ENCODE measurements around the gene PPM1H. TPM values are rescaled to one million over a fixed set of nuclear protein-coding genes. Genes with fewer than 3 reads are reported as not detected.

Gene PPM1H
- total RNA-seq, 2 donors from 2014 or later: 46.4 to 74.4 TPM

DNA sequence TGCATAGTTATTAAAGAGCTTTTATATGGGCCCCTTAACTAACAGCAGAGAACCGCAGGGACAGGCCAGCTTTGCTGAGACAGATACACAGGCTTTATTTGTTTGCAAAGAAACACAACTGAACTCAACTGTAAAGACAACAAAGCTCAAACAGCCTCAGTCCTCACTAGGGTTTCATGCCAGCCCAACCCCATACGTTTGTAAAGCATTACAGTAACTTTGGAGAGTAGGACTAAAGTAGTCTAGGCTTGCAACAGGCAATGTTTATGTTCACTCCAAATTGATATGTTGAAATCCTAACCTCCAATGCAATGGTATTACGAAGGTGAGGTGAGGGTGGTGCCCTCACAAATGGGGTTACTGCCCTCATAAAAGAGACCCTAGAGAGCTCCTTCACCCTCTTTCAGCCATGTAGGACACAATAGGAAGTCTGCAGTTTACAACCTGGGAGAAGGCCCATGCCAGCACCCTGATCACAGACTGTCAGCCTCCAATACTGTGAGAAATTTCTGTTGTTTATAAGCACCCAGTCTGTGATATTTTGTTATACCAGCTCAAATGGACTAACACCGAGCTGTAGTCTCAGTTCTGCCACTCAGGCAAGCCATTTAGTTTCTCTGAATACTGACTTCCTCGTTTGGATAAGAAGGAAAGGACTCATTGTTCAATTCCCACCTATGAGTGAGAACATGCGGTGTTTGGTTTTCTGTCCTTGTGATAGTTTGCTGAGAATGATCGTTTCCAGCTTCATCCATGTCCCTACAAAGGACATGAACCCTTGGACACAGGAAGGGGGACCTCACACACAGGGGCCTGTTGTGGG lies 35.2 kb downstream of the PPM1H start:
- Mint-ChIP-seq H3K4me1 (peaks cover 23% of the 10 kb centered on the region), H3K36me3 (ENCODE audit: low read depth) (peaks cover 6% of the 10 kb centered on the region), H3K9me3 (peaks cover 4% of the 10 kb centered on the region), H3K4me3 (no peak overlapping the region), H3K27me3 (ENCODE audit: insufficient read depth) (no peaks in the 10 kb centered on the region), H3K27ac (no peak overlapping the region)
- WGBS, 2 experiments (ENCODE audit: insufficient coverage in 1 of 2, insufficient read length in 1 of 2): 84 to 92% methylated on average over 2 to 7 of the region's 7 CpGs
- Histone ChIP-seq H3K36me3 (ENCODE audit: control insufficient read depth, insufficient read depth, low read length) (no peaks in the 10 kb centered on the region), H3K27me3 (ENCODE audit: control insufficient read depth, insufficient read depth, low read length, poor library complexity, severe bottlenecking) (no peaks in the 10 kb centered on the region), H3K4me1 (ENCODE audit: control insufficient read depth, insufficient read depth, low read length) (peaks cover 5% of the 10 kb centered on the region), H3K9me3 (ENCODE audit: control insufficient read depth, low read length) (no peaks in the 10 kb centered on the region), H3K9ac (ENCODE audit: extremely low read depth, low read length, poor library complexity, severe bottlenecking) (no peak overlapping the region), H3K4me3 (ENCODE audit: low read length) (no peak overlapping the region), H3K27ac (ENCODE audit: low read depth, low read length) (no peak overlapping the region)
- TF ChIP-seq, protein P1, sequence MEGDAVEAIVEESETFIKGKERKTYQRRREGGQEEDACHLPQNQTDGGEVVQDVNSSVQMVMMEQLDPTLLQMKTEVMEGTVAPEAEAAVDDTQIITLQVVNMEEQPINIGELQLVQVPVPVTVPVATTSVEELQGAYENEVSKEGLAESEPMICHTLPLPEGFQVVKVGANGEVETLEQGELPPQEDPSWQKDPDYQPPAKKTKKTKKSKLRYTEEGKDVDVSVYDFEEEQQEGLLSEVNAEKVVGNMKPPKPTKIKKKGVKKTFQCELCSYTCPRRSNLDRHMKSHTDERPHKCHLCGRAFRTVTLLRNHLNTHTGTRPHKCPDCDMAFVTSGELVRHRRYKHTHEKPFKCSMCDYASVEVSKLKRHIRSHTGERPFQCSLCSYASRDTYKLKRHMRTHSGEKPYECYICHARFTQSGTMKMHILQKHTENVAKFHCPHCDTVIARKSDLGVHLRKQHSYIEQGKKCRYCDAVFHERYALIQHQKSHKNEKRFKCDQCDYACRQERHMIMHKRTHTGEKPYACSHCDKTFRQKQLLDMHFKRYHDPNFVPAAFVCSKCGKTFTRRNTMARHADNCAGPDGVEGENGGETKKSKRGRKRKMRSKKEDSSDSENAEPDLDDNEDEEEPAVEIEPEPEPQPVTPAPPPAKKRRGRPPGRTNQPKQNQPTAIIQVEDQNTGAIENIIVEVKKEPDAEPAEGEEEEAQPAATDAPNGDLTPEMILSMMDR (conservative IDR thresholded peaks at IDR 0.05): no peak
- DNase-seq: no peak

DNA sequence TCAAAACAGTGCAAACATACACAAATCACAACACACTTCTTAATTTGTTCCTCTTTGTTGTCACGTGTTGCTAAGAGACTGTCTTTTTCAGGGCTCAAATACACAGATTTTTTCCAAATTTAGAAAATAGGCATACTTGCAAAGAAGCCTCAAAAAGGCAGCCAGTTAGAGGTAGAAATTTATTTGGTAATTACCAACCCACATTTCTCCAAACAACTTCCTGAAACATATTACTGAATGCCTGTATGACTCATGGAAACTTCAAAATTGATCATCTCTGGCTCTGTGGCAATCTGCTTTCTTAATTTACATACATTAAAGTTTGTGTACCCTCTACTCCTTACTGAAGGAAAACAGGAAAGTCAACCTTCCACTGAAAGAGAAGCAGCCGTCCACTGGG lies 36.4 kb downstream of the PPM1H start:
- Histone ChIP-seq H3K4me1 (ENCODE audit: control insufficient read depth, insufficient read depth, low read length) (peaks cover 5% of the 10 kb centered on the region), H3K9me3 (ENCODE audit: control insufficient read depth, low read length) (no peaks in the 10 kb centered on the region), H3K9ac (ENCODE audit: extremely low read depth, low read length, poor library complexity, severe bottlenecking) (no peak overlapping the region), H3K36me3 (ENCODE audit: control insufficient read depth, insufficient read depth, low read length) (no peaks in the 10 kb centered on the region), H3K4me3 (ENCODE audit: low read length) (no peak overlapping the region), H3K27me3 (ENCODE audit: control insufficient read depth, insufficient read depth, low read length, poor library complexity, severe bottlenecking) (no peaks in the 10 kb centered on the region), H3K27ac (ENCODE audit: low read depth, low read length) (no peak overlapping the region)
- H3K27me3 Mint-ChIP-seq (ENCODE audit: insufficient read depth): no peaks in the 10 kb centered on the region
- H3K36me3 Mint-ChIP-seq (ENCODE audit: low read depth): peaks cover 6% of the 10 kb centered on the region
- 95% methylated on average over 2 of the region's 2 CpGs; no CpG with 5 or more reads in 1 of the 2 experiments for WGBS, 2 experiments (ENCODE audit: insufficient coverage in 1 of 2, insufficient read length in 1 of 2)
- H3K4me3 Mint-ChIP-seq: no peak overlapping the region
- no peak for DNase-seq
- no peak overlapping the region for H3K27ac Mint-ChIP-seq
- H3K4me1 Mint-ChIP-seq: peaks cover 23% of the 10 kb centered on the region
- TF ChIP-seq, protein P1 (conservative IDR thresholded peaks at IDR 0.05): no peak
- H3K9me3 Mint-ChIP-seq: peaks cover 4% of the 10 kb centered on the region

DNA sequence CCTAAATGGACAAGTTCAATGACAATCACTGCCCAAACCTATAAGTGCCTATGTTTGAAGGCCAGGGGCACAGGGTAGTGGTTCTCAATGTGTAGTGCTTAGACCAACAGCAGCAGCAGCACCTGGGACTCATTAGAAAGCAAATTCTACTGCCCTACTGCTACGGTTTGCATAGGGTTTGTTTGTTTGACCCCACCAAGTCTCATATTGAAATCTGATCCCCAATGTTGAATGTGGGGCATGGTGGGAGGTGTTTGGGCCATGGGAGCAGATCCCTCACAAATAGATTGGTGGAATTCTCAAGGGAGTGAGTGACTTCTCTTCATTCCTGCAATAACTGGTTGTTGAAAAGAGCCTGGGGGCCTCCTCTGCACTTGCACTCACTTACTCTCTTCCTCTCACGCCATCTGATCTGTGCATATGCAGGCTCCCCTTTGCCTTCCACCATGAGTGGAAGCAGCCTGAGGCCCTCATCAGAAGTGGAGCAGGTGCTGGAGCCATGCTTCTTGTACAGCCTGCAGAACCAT lies 39.5 kb downstream of the PPM1H start:
- no peaks in the 10 kb centered on the region for H3K36me3 ChIP-seq (ENCODE audit: control insufficient read depth, insufficient read depth, low read length)
- Mint-ChIP-seq H3K27ac (no peak overlapping the region), H3K36me3 (ENCODE audit: low read depth) (peaks cover 6% of the 10 kb centered on the region), H3K27me3 (ENCODE audit: insufficient read depth) (no peaks in the 10 kb centered on the region), H3K9me3 (peaks cover 4% of the 10 kb centered on the region), H3K4me3 (no peak overlapping the region), H3K4me1 (peaks cover 25% of the 10 kb centered on the region)
- H3K4me1 ChIP-seq (ENCODE audit: control insufficient read depth, insufficient read depth, low read length): peaks cover 5% of the 10 kb centered on the region
- no peak overlapping the region for H3K9ac ChIP-seq (ENCODE audit: extremely low read depth, low read length, poor library complexity, severe bottlenecking)
- 95% methylated on average over 2 of the region's 2 CpGs; no CpG with 5 or more reads in 1 of the 2 experiments for WGBS, 2 experiments (ENCODE audit: insufficient coverage in 1 of 2, insufficient read length in 1 of 2)
- no peak for DNase-seq
- no peaks in the 10 kb centered on the region for H3K27me3 ChIP-seq (ENCODE audit: control insufficient read depth, insufficient read depth, low read length, poor library complexity, severe bottlenecking)
- H3K27ac ChIP-seq (ENCODE audit: low read depth, low read length): no peak overlapping the region
- TF ChIP-seq, protein P1 (conservative IDR thresholded peaks at IDR 0.05): no peak
- no peaks in the 10 kb centered on the region for H3K9me3 ChIP-seq (ENCODE audit: control insufficient read depth, low read length)
- H3K4me3 ChIP-seq (ENCODE audit: low read length): no peak overlapping the region

All from endodermal cell (in vitro differentiated cells).